Left lung (tissue), 10 donors: ENCODE measurements around the gene TENM4. TPM values are rescaled to one million over a fixed set of nuclear protein-coding genes. Genes with fewer than 3 reads are reported as not detected.

Experiments used
- ATAC-seq: fragments of 200-7000 bp; cut with Tn5 transposase; one replicate; pipeline ENCODE4 v1.9.1; 2020; ENCODE audit warnings: moderate library complexity
- DNase-seq, 4 donors: peaks; one replicate each; pipeline ENCODE4 v3.0.0-alpha.2; 2013 to 2020
- H3K27ac ChIP-seq, 2 donors: fragments of 200-600 bp; sonication (generic) in 1 of 2; one replicate each; pipeline versions ENCODE4 v1.5.0 to v1.8.0; 2020 to 2021
- H3K27me3 ChIP-seq, 2 donors: fragments of 200-600 bp; sonication (generic) in 1 of 2; one replicate each; pipeline versions ENCODE4 v1.5.0 to v1.8.0; 2020 to 2021
- H3K36me3 ChIP-seq, 2 donors: fragments of 200-600 bp; sonication (generic) in 1 of 2; one replicate each; pipeline versions ENCODE4 v1.5.0 to v1.8.0; 2020 to 2021
- H3K4me1 ChIP-seq, 2 donors: fragments of 200-600 bp; one replicate each; pipeline ENCODE4 v1.8.0; 2021
- H3K4me3 ChIP-seq, 2 donors: fragments of 200-600 bp; sonication (generic) in 1 of 2; one replicate each; pipeline versions ENCODE4 v1.5.0 to v1.8.0; 2020 to 2021; ENCODE audit warnings: mild to moderate bottlenecking in 1 of 2
- H3K9me3 ChIP-seq, 2 donors: fragments of 200-600 bp; sonication (generic) in 1 of 2; one replicate each; pipeline versions ENCODE4 v1.5.0 to v1.8.0; 2020 to 2021
- intact Hi-C, 2 donors: fragments of 100-400 bp; cut with DNase I; formaldehyde crosslinking; loops; one replicate each; pipeline versions ENCODE4 v1.11.2 to v1.14.2; 2022
- polyA plus RNA-seq, 6 donors: library from polyadenylated mRNA; unstranded; fragments of 120-200 nt; gene quantifications; one replicate each; pipeline ENCODE4 v1.2.1, GENCODE V29; 2013; ENCODE audit not compliant: insufficient read length in 6 of 6
- total RNA-seq, 2 donors: library from RNA; stranded (reverse); fragmentation: NEBNext Ultra II Directional; extraction: Animal tissue kit (Norgen Biotek cat#: 25700); gene quantifications; one replicate each; pipeline ENCODE4 v1.2.1, GENCODE V29; 2021
- TF ChIP-seq, protein P1 (sequence below), 2 donors: fragments of 200-600 bp; sonication (generic) in 1 of 2; IDR thresholded peaks; one replicate each; pipeline versions ENCODE4 v1.5.0 to v1.8.0; 2021; ENCODE audit warnings: antibody characterized with exemption in 2 of 2
- donor health status: DM: no; HTN: yes; CAD: no.
- donor health status: DM: no; HTN: no; CAD: no.

The TENM4 gene
- total and polyA plus RNA-seq, 8 donors: 3.4 to 7.1 (median 5.2) TPM

DNA sequence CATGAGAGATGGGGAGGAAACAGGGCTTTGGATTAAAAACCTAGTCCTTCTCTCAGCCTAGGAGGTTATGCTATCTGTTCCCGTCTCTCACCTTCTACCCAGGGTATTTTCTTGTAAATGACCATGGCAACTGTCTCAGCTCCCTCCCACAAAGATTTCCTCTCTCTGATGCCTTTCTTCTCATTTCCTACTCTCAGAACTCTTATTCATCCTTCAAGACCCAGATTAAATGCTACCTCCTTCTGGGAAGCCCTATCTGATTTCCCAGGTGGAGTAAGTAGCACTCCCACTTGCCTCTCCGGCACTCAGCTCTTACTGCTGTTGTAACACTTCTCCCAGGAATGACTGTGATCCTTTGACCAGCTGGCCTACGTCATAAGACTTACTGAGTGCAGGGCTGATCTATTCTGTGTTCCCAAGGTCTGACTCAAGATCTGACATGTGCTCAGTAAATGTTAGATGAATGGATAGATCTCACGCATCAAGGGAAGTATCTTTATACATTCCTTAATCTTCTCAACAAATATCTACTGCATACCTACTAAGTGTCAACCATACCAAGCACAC is 175.0 kb downstream of the TENM4 start:
- H3K27me3 ChIP-seq: no peaks in the 10 kb centered on the region
- intact Hi-C loops: no loop called here
- no peak for ATAC-seq

DNA sequence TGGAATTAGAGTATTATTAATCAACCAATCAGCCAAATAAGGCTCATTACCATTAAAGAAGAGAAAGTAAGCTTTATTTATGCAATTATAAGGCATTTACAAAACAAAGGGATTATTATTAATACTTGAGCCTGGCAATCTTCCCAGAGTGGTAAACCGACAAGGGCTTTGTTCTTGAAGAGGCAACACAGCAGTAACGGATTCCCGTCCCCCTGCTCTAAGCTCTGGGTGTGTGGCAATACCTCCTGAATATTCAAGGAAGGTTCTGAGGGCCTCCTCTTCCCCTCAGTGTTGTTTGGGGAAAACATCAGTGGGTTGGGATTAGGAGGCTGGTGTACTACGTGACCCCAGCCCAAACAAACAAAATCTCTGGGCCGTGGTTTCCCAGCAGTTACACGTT is 176.5 kb downstream of the TENM4 start:
- no peak for ATAC-seq
- H3K4me3 ChIP-seq: no peak overlapping the region
- H3K27me3 ChIP-seq: no peaks in the 10 kb centered on the region
- intact Hi-C loops: no loop called here
- no peaks in the 10 kb centered on the region for H3K4me1 ChIP-seq
- DNase-seq: no peak
- H3K9me3 ChIP-seq: no peaks in the 10 kb centered on the region
- H3K27ac ChIP-seq: no peak overlapping the region
- TF ChIP-seq, protein P1, sequence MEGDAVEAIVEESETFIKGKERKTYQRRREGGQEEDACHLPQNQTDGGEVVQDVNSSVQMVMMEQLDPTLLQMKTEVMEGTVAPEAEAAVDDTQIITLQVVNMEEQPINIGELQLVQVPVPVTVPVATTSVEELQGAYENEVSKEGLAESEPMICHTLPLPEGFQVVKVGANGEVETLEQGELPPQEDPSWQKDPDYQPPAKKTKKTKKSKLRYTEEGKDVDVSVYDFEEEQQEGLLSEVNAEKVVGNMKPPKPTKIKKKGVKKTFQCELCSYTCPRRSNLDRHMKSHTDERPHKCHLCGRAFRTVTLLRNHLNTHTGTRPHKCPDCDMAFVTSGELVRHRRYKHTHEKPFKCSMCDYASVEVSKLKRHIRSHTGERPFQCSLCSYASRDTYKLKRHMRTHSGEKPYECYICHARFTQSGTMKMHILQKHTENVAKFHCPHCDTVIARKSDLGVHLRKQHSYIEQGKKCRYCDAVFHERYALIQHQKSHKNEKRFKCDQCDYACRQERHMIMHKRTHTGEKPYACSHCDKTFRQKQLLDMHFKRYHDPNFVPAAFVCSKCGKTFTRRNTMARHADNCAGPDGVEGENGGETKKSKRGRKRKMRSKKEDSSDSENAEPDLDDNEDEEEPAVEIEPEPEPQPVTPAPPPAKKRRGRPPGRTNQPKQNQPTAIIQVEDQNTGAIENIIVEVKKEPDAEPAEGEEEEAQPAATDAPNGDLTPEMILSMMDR (IDR thresholded peaks at IDR 0.05): no peak
- no peaks in the 10 kb centered on the region for H3K36me3 ChIP-seq

More for the DNA sequence above, 175.0 kb downstream of the TENM4 start:
- Histone ChIP-seq H3K9me3 (no peaks in the 10 kb centered on the region), H3K4me3 (no peak overlapping the region), H3K27ac (no peak overlapping the region), H3K36me3 (no peaks in the 10 kb centered on the region), H3K4me1 (no peaks in the 10 kb centered on the region)
- no peak for DNase-seq
- TF ChIP-seq, protein P1 (IDR thresholded peaks at IDR 0.05): no peak

DNA sequence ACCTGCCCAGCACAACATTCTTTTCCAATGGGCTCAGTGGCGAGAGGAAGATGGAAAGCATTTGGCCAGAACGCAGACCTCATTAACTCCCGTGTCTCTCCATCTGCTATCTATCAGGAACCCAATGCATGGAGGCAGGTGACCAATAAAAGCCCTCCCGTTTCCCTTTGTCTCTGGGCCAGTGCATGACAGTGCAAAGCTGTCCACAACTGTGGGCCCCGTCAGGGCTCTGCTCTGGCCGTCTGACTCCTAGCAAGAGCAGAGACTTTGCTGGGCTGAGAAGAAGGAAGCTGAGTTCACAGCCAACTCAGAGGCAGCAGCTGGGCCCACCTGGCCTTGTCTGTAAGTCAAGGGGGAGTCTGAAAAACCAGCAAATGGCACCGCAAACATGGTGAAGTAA is 177.8 kb downstream of the TENM4 start:
- peak in 2 of 4 donors; percentile 50 to 82 for DNase-seq

DNA sequence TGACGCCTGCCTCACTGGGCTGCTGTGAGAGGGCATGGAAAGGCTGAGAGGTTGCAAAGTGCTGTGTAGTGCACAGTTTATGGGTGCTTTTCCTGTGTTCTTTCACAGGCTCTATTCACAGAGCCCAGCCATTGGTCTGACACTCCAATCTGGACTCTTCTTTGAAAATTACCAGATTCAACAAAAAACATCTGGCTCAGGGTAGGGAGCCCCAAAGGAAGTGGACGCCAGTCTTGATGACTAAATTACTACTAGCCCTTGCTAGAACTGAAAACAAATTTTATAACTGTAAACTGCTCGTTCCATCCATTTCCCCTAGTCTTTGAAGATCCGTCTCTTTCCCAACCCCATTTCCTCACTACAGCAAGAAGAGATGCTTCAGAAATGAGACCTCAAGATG is 178.6 kb downstream of the TENM4 start:
- no peak for DNase-seq
- Histone ChIP-seq H3K9me3 (no peaks in the 10 kb centered on the region), H3K4me3 (no peak overlapping the region), H3K4me1 (no peaks in the 10 kb centered on the region), H3K27ac (no peak overlapping the region), H3K36me3 (no peaks in the 10 kb centered on the region), H3K27me3 (no peaks in the 10 kb centered on the region)
- TF ChIP-seq, protein P1 (IDR thresholded peaks at IDR 0.05): no peak
- intact Hi-C loops: no loop called here
- ATAC-seq: no peak

More for the DNA sequence above, 177.8 kb downstream of the TENM4 start:
- ATAC-seq: no peak
- Histone ChIP-seq H3K4me1 (no peaks in the 10 kb centered on the region), H3K36me3 (no peaks in the 10 kb centered on the region), H3K27me3 (no peaks in the 10 kb centered on the region), H3K4me3 (no peak overlapping the region), H3K9me3 (no peaks in the 10 kb centered on the region), H3K27ac (no peak overlapping the region)
- TF ChIP-seq, protein P1 (IDR thresholded peaks at IDR 0.05): no peak
- intact Hi-C loops: no loop called here

DNA sequence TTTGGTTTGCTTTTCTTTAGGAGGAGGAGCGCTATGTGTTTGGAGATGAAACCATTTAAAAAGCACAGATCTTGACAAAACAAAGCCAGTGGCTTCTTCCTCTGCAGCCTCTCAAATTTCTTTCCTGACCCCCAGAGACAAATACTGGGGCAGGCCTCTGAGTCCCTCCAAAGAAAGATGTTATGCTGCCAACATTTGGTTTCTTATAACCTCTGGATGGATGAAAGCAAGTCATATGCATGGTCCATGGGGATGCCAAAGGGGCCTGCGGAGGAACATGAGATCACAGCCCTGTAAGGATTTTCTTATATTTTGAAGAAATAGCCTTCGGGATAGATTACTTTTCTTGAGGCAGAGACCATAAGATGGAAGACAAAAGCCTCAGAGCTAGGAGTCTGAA is 179.1 kb downstream of the TENM4 start:
- H3K36me3 ChIP-seq: no peaks in the 10 kb centered on the region
- no peaks in the 10 kb centered on the region for H3K27me3 ChIP-seq
- intact Hi-C loops: no loop called here
- H3K4me1 ChIP-seq: no peaks in the 10 kb centered on the region
- TF ChIP-seq, protein P1 (IDR thresholded peaks at IDR 0.05): no peak
- ATAC-seq: no peak
- no peak for DNase-seq
- H3K9me3 ChIP-seq: no peaks in the 10 kb centered on the region
- H3K27ac ChIP-seq: no peak overlapping the region
- no peak overlapping the region for H3K4me3 ChIP-seq
